Stimulated activated CD8-positive, alpha-beta memory T cell treated with anti-CD3 and anti-CD28 coated beads, Interleukin-7, amount 100 ng/mL, for 24 hours (primary cell): Measurements from ENCODE around the gene OR4D10.
"Not testable (repeated sequence)": the region's sequence is repeated elsewhere in the genome, so short reads cannot be mapped to it uniquely, and the experiment has no call there.

Experiments used
- DNase-seq: peaks from one replicate; pipeline ENCODE4 v3.0.0-alpha.2; 2020; ENCODE audit warnings: low read depth

OR4D10 gene

GRCh38 chr11:59473015-59473414, at the start of gene OR4D10:
OR4D10 (plus strand) TSS chr11:59473315; CDS start chr11:59477430, 4,115 bp downstream.
- DNase-seq = no peak

GRCh38 chr11:59423835-59424234, 49.3 kb upstream of the OR4D10 start:
- no peak for DNase-seq

GRCh38 chr11:59425131-59425530, 48.0 kb upstream of the OR4D10 start:
- no peak for DNase-seq

GRCh38 chr11:59426361-59427067, 46.6 kb upstream of the OR4D10 start, which contains the start of gene OR5A2:
OR5A2 (minus strand) TSS chr11:59426413; CDS start chr11:59422953, 3,460 bp downstream.
- no peak for DNase-seq

- DNase-seq = no peak
These were observed 46.1 kb upstream of the OR4D10 start for GRCh38 chr11:59427068-59427382.

- no peak for DNase-seq
These were observed 43.1 kb upstream of the OR4D10 start for GRCh38 chr11:59429924-59430516.

- DNase-seq = no peak
These were observed 36.9 kb upstream of the OR4D10 start, which contains the start of gene OR5A1 for GRCh38 chr11:59436169-59436568. OR5A1 (plus strand) TSS chr11:59436469; CDS start chr11:59443169, 6,700 bp downstream.

- DNase-seq = no peak
These were observed 35.3 kb upstream of the OR4D10 start for GRCh38 chr11:59437770-59438169.

- not testable (repeated sequence) for DNase-seq
These were observed 27.5 kb upstream of the OR4D10 start for GRCh38 chr11:59445624-59446023.

- DNase-seq = no peak
These were observed 24.6 kb upstream of the OR4D10 start for GRCh38 chr11:59448484-59448883.

- no peak for DNase-seq
These were observed 16.5 kb upstream of the OR4D10 start, which contains the start of gene OR4D6 for GRCh38 chr11:59456661-59457060. OR4D6 (plus strand) TSS chr11:59456961; CDS start chr11:59456961, 0 bp downstream.

- no peak for DNase-seq
These were observed 13.2 kb upstream of the OR4D10 start for GRCh38 chr11:59459916-59460315.

- no peak for DNase-seq
These were observed 9.9 kb upstream of the OR4D10 start for GRCh38 chr11:59463190-59463641.

- no peak for DNase-seq
These were observed 2.1 kb downstream of the OR4D10 start for GRCh38 chr11:59475176-59475575.

- DNase-seq = no peak
These were observed 6.8 kb downstream of the OR4D10 start for GRCh38 chr11:59479906-59480305.

GRCh38 chr11:59480359-59480758, 7.2 kb downstream of the OR4D10 start:
- DNase-seq = no peak

- DNase-seq = no peak
These were observed 28.8 kb downstream of the OR4D10 start for GRCh38 chr11:59501931-59502330.

- no peak for DNase-seq
These were observed 30.2 kb downstream of the OR4D10 start, which contains the start of gene OR4D11 for GRCh38 chr11:59503276-59503675. OR4D11 (plus strand) TSS chr11:59503576; CDS start chr11:59503576, 0 bp downstream.

GRCh38 chr11:59510941-59511589, 38.0 kb downstream of the OR4D10 start, which contains the start of gene OR4D9:
OR4D9 (plus strand) TSS chr11:59511539; CDS start chr11:59514913, 3,374 bp downstream.
- no peak for DNase-seq

- DNase-seq = no peak
These were observed 38.6 kb downstream of the OR4D10 start for GRCh38 chr11:59511675-59512074.

GRCh38 chr11:59520139-59520538, 47.0 kb downstream of the OR4D10 start:
- DNase-seq = not testable (repeated sequence)

- DNase-seq = no peak
These were observed 47.6 kb downstream of the OR4D10 start for GRCh38 chr11:59520741-59521140.

- DNase-seq = no peak
These were observed 50.4 kb downstream of the OR4D10 start for GRCh38 chr11:59523541-59523940.
